ENCODE data around the gene CHRNA7.

CHRNA7 gene

DNA sequence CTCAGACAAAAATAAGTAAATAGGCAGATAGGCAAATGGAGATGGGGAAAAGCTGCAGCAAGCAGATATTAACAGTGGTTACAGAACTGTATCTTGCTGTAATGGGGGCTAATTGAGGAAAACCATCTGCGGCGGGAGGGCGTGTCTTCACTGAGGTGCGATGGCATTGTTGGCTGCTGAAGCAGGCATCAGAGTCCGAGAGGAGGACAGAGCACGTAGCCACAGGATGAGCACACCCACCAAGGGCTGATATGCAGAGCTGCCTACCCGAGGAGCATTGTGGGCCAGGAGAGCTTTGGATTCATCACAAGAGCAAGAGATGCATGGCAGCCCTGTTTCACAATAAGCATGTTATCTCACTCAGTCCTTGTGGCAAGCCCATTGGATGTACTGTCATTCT is 30.4 kb downstream of the CHRNA7 start:
- no peak for TF ChIP-seq EZH2phosphoT487 (IDR thresholded peaks at IDR 0.05; ENCODE audit: borderline replicate concordance, low read length)
- TF ChIP-seq, protein P1, sequence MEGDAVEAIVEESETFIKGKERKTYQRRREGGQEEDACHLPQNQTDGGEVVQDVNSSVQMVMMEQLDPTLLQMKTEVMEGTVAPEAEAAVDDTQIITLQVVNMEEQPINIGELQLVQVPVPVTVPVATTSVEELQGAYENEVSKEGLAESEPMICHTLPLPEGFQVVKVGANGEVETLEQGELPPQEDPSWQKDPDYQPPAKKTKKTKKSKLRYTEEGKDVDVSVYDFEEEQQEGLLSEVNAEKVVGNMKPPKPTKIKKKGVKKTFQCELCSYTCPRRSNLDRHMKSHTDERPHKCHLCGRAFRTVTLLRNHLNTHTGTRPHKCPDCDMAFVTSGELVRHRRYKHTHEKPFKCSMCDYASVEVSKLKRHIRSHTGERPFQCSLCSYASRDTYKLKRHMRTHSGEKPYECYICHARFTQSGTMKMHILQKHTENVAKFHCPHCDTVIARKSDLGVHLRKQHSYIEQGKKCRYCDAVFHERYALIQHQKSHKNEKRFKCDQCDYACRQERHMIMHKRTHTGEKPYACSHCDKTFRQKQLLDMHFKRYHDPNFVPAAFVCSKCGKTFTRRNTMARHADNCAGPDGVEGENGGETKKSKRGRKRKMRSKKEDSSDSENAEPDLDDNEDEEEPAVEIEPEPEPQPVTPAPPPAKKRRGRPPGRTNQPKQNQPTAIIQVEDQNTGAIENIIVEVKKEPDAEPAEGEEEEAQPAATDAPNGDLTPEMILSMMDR (IDR thresholded peaks at IDR 0.05; ENCODE audit: low read depth, low read length, poor library complexity, severe bottlenecking): no peak
- H3K9me2 ChIP-seq (replicated peaks; ENCODE audit: control insufficient read depth, low read length): no peaks in the 10 kb centered on the region

DNA sequence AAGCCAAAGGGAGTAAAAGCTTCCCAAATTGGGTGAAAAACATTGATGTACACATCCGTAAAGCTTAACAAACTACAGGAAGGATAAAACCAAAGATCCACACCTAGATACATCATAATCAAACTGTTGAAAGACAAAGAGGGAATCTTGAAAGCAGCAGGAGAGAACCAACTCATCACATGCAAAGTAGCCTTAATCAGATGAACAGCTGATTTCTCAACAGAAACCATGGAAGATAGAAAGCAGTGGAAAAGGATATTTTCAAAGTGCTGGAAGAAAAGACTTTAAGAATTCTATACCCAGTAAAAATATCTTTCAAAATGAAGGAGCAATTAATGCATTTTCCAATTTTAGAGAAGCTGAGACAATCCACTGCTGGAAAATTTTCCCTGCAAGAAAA is 36.8 kb downstream of the CHRNA7 start:
- Histone ChIP-seq H3F3A (ENCODE audit: control insufficient read depth, insufficient read depth) (no peaks in the 10 kb centered on the region), H3K4me3 (ENCODE audit: low read length) (no peak overlapping the region), H3K9me3 (ENCODE audit: control insufficient read depth, insufficient read depth, low read length) (peaks cover 5% of the 10 kb centered on the region; the same call in 1 of the 2 replicates), H3K79me2 (ENCODE audit: control insufficient read depth, low read length) (no peaks in the 10 kb centered on the region), H3K36me3 (ENCODE audit: control insufficient read depth, low read length) (no peaks in the 10 kb centered on the region), H3K9me2 (replicated peaks; ENCODE audit: control insufficient read depth, low read length) (no peaks in the 10 kb centered on the region), H4K20me1 (ENCODE audit: control insufficient read depth, insufficient read depth, low read depth, low read length) (no peaks in the 10 kb centered on the region), H3K27ac (ENCODE audit: low read depth, low read length) (no peak overlapping the region), H3K27me3 (ENCODE audit: control insufficient read depth, low read length) (no peaks in the 10 kb centered on the region), H3K4me2 (ENCODE audit: low read length) (no peak overlapping the region), H3K4me1 (ENCODE audit: control insufficient read depth, low read length) (no peaks in the 10 kb centered on the region)
- no peak for TF ChIP-seq EZH2phosphoT487 (IDR thresholded peaks at IDR 0.05; ENCODE audit: borderline replicate concordance, low read length)
- TF ChIP-seq, protein P1 (IDR thresholded peaks at IDR 0.05; ENCODE audit: low read depth, low read length, poor library complexity, severe bottlenecking): no peak

More for the DNA sequence above, 30.4 kb downstream of the CHRNA7 start:
- Histone ChIP-seq H3K4me1 (ENCODE audit: control insufficient read depth, low read length) (peaks cover 5% of the 10 kb centered on the region; the same call in 1 of the 2 replicates), H3K27me3 (ENCODE audit: control insufficient read depth, low read length) (no peaks in the 10 kb centered on the region), H3K4me2 (ENCODE audit: low read length) (no peak overlapping the region), H3K4me3 (ENCODE audit: low read length) (no peak overlapping the region), H3K79me2 (ENCODE audit: control insufficient read depth, low read length) (no peaks in the 10 kb centered on the region), H3K27ac (ENCODE audit: low read depth, low read length) (no peak overlapping the region), H3F3A (ENCODE audit: control insufficient read depth, insufficient read depth) (no peaks in the 10 kb centered on the region), H3K9me3 (ENCODE audit: control insufficient read depth, insufficient read depth, low read length) (no peaks in the 10 kb centered on the region), H4K20me1 (ENCODE audit: control insufficient read depth, insufficient read depth, low read depth, low read length) (no peaks in the 10 kb centered on the region), H3K36me3 (ENCODE audit: control insufficient read depth, low read length) (no peaks in the 10 kb centered on the region)

DNA sequence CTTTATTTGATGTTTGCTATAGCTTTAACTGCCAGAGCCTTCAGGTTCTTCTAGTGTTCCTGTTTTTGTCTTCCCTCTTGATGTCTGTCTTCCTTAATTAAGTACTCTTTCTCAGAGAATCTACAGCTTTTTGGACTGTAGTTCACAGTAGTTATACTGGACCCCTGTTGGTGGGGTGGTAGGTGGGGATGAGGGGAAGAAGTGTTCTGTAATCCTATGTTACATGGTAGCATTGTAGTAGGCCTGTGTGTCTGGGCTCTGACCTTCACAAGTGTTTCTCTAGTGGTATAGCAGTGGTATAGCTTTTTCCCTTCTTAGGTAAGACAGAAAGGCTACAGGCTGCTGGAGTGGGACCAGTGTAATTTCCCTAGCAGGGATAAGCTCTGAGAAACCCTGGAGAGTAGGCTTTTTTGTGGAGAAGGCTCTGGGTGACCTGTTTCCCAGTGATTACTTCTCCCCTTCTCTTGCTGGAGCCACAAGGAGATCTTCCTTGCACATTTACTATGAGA is 59.6 kb downstream of the CHRNA7 start:
- Histone ChIP-seq H3K9me3 (ENCODE audit: control insufficient read depth, insufficient read depth, low read length) (no peaks in the 10 kb centered on the region), H3K79me2 (ENCODE audit: control insufficient read depth, low read length) (no peaks in the 10 kb centered on the region), H3K9me2 (replicated peaks; ENCODE audit: control insufficient read depth, low read length) (no peaks in the 10 kb centered on the region), H4K20me1 (ENCODE audit: control insufficient read depth, insufficient read depth, low read depth, low read length) (no peaks in the 10 kb centered on the region), H3K4me1 (ENCODE audit: control insufficient read depth, low read length) (no peaks in the 10 kb centered on the region), H3K4me3 (ENCODE audit: low read length) (no peak overlapping the region), H3F3A (ENCODE audit: control insufficient read depth, insufficient read depth) (no peaks in the 10 kb centered on the region), H3K27me3 (ENCODE audit: control insufficient read depth, low read length) (0 out of 2 replicates have a peak, but pooled peaks cover 3% of the 10 kb centered on the region), H3K36me3 (ENCODE audit: control insufficient read depth, low read length) (no peaks in the 10 kb centered on the region), H3K27ac (ENCODE audit: low read depth, low read length) (no peak overlapping the region), H3K4me2 (ENCODE audit: low read length) (no peak overlapping the region)
- no peak for TF ChIP-seq EZH2phosphoT487 (IDR thresholded peaks at IDR 0.05; ENCODE audit: borderline replicate concordance, low read length)
- TF ChIP-seq, protein P1 (IDR thresholded peaks at IDR 0.05; ENCODE audit: low read depth, low read length, poor library complexity, severe bottlenecking): no peak
